Thoracic aorta (tissue), 2 donors: ENCODE data around the gene MLH3. TPM values are rescaled to one million over a fixed set of nuclear protein-coding genes. Genes with fewer than 3 reads are reported as not detected.
A peak's percentile ranks its signal among the peaks of the same experiment; 100 is the strongest.

Experiments used
- ATAC-seq: fragments of 150-250 bp; one replicate; pipeline ENCODE4 v1.8.0; 2017; ENCODE audit warnings: low read depth; ENCODE audit not compliant: insufficient number of reproducible peaks, low FRiP score
- DNase-seq: peaks from one replicate; pipeline ENCODE4 v3.0.0-alpha.2; 2020; ENCODE audit warnings: low spot score
- H3K27ac ChIP-seq, 2 donors: fragments of 200-600 bp; sonication (generic); 1 replicate in 1 of 2; 2 replicates in 1 of 2; pipeline ENCODE4 v1.5.1; 2016; ENCODE audit warnings: mild to moderate bottlenecking in 2 of 2, moderate library complexity in 2 of 2
- H3K27me3 ChIP-seq: fragments of 200-600 bp; sonication (generic); replicated peaks from 2 replicates; pipeline ENCODE4 v1.6.0; 2016; ENCODE audit warnings: mild to moderate bottlenecking; ENCODE audit not compliant: insufficient read depth
- H3K36me3 ChIP-seq: fragments of 200-600 bp; sonication (generic); one replicate; pipeline ENCODE4 v1.5.1; 2016
- H3K4me1 ChIP-seq, 2 donors: fragments of 200-600 bp; sonication (generic); 1 replicate in 1 of 2; 2 replicates in 1 of 2; pipeline versions ENCODE4 v1.5.1 to v1.6.0; 2016; ENCODE audit warnings: low read depth in 2 of 2, mild to moderate bottlenecking in 1 of 2; ENCODE audit not compliant: control insufficient read depth in 1 of 2
- H3K4me3 ChIP-seq: fragments of 200-600 bp; sonication (generic); 2 replicates; pipeline ENCODE4 v1.5.1; 2016; ENCODE audit warnings: mild to moderate bottlenecking
- H3K9me3 ChIP-seq: fragments of 200-600 bp; sonication (generic); 2 replicates; pipeline ENCODE4 v1.5.1; 2016
- CTCF ChIP-seq: fragments of 200-600 bp; sonication (generic); IDR thresholded peaks from one replicate; pipeline ENCODE4 v1.5.1; 2019; ENCODE audit warnings: antibody characterized with exemption
- total RNA-seq, 2 donors: library from RNA; depleted of rRNA; stranded (reverse); fragments of >200 nt; gene quantifications; one replicate each; pipeline versions ENCODE4 v1.1.0 to v1.2.3, GENCODE V29; 2016

Gene MLH3
- total RNA-seq = 10 to 100 TPM; 17.9 to 30.2 TPM

- DNase-seq (peak; percentile 21), ATAC-seq (peak; percentile 58)
- Histone ChIP-seq H3K27me3 (no peaks in the 10 kb centered on the region), H3K4me3 (peak within 1 kb of the TSS; percentile 84), H3K36me3 (no peaks in the 10 kb centered on the region), H3K4me1 (peaks cover 12 to 33% of the 10 kb centered on the region in 2 donors), H3K27ac (peak within 1 kb of the TSS; percentile 65 to 86), H3K9me3 (no peaks in the 10 kb centered on the region)
- no peak for TF ChIP-seq CTCF
Observed at GRCh38 chr14:75050852-75051555, at the start of gene MLH3. TSS of gene MLH3 (minus strand) at chr14:75051467. CDS start at chr14:75049655, 1,812 bp downstream.

- no peak overlapping the region for H3K4me3 ChIP-seq
- H3K27me3 ChIP-seq = no peaks in the 10 kb centered on the region
- no peak for ATAC-seq
- no peaks in the 10 kb centered on the region for H3K4me1 ChIP-seq
- no peak overlapping the region for H3K27ac ChIP-seq
- DNase-seq = no peak
- H3K36me3 ChIP-seq = peaks cover 74% of the 10 kb centered on the region
- no peak for TF ChIP-seq CTCF
- no peaks in the 10 kb centered on the region for H3K9me3 ChIP-seq
Observed at GRCh38 chr14:75098682-75099081, 47.4 kb upstream of the MLH3 start.

GRCh38 chr14:75098212-75098611 lies 46.9 kb upstream of the MLH3 start:
- no peak for TF ChIP-seq CTCF
- Histone ChIP-seq H3K36me3 (peaks cover 71% of the 10 kb centered on the region), H3K4me1 (no peaks in the 10 kb centered on the region), H3K27ac (no peak overlapping the region), H3K27me3 (no peaks in the 10 kb centered on the region), H3K9me3 (no peaks in the 10 kb centered on the region), H3K4me3 (no peak overlapping the region)
- no peak for ATAC-seq
- no peak for DNase-seq

GRCh38 chr14:75096959-75097358 lies 45.7 kb upstream of the MLH3 start:
- ATAC-seq (no peak), DNase-seq (no peak)
- no peak for TF ChIP-seq CTCF
- H3K9me3 ChIP-seq = no peaks in the 10 kb centered on the region
- peaks cover 68% of the 10 kb centered on the region for H3K36me3 ChIP-seq
- H3K27ac ChIP-seq = no peak overlapping the region
- H3K4me3 ChIP-seq = no peak overlapping the region
- H3K4me1 ChIP-seq = no peaks in the 10 kb centered on the region
- no peaks in the 10 kb centered on the region for H3K27me3 ChIP-seq

- no peak overlapping the region for H3K27ac ChIP-seq
- TF ChIP-seq CTCF = no peak
- no peaks in the 10 kb centered on the region for H3K4me1 ChIP-seq
- H3K27me3 ChIP-seq = no peaks in the 10 kb centered on the region
- no peaks in the 10 kb centered on the region for H3K9me3 ChIP-seq
- ATAC-seq (no peak), DNase-seq (no peak)
- H3K36me3 ChIP-seq = peaks cover 56% of the 10 kb centered on the region
- no peak overlapping the region for H3K4me3 ChIP-seq
Observed at GRCh38 chr14:75095690-75096089, 44.4 kb upstream of the MLH3 start.
